Neuron (in vitro differentiated cells): Measurements from ENCODE around the gene CNOT11.
A peak's percentile ranks its signal among the peaks of the same experiment; 100 is the strongest.
"Not testable (repeated sequence)": the region's sequence is repeated elsewhere in the genome, so short reads cannot be mapped to it uniquely, and the experiment has no call there.

Source experiments
- H2AFZ ChIP-seq: one replicate; pipeline ENCODE4 v1.6.1; 2013; ENCODE audit warnings: low read depth, mild to moderate bottlenecking, inconsistent platforms, low read length, moderate library complexity
- H3K27me3 ChIP-seq: one replicate; pipeline ENCODE4 v1.6.1; 2013; ENCODE audit warnings: low read length; ENCODE audit not compliant: insufficient read depth
- H3K36me3 ChIP-seq: one replicate; pipeline ENCODE4 v1.6.1; 2013; ENCODE audit warnings: low read length; ENCODE audit not compliant: insufficient read depth
- H3K4me1 ChIP-seq: one replicate; pipeline ENCODE4 v1.6.1; 2013; ENCODE audit warnings: low read length; ENCODE audit not compliant: insufficient read depth
- H3K4me3 ChIP-seq: 2 replicates; pipeline ENCODE4 v1.5.1; 2013; ENCODE audit warnings: mild to moderate bottlenecking, low read length, moderate library complexity
- H3K9me3 ChIP-seq: one replicate; pipeline ENCODE4 v1.6.1; 2013; ENCODE audit warnings: low read length

CNOT11 gene

GRCh38 chr2:101252408-101253012 lies at the start of gene CNOT11:
Gene CNOT11, plus strand, starts transcription at chr2:101252886. Its CDS starts 79 bp downstream, at chr2:101252965.
- H3K27me3 ChIP-seq = no peaks in the 10 kb centered on the region
- H3K9me3 ChIP-seq = no peaks in the 10 kb centered on the region
- peaks cover 2% of the 10 kb centered on the region for H3K36me3 ChIP-seq
- H2AFZ ChIP-seq = peak within 1 kb of the TSS; percentile 86
- peaks cover 16% of the 10 kb centered on the region for H3K4me1 ChIP-seq
- peak within 1 kb of the TSS; percentile 89 for H3K4me3 ChIP-seq

DNA sequence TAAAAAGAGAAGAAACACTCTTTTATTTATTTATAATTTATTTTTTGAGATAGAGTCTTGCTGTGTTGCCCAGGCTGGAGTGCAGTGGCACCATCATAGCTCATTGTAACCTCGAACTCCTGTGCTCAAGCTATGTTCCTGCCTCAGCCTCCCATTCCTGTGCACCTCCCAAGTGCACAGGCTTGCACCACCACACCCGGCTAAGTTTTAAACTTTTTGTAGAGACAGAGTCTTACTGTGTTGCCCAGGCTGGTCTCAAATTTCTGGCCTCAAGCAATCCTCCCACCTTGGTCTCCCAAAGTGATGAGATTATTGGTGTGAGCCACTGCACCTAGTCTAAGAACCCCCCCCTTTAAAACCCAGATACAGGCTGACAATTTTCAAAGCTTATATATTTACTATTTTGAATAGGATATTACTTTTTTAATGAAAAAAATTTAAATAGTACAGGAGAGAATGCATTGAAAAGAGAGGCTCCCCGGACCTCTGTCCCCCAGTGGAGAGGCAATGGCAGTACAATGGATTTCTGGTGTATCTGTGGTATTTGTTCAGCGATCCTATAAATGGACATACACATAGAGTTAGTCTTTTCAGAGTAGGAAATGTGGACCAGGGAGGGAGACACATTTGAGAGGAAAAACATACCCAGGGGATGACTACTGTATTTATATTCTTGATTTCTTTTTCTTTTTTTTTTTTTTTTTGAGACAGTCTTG lies 48.1 kb upstream of the CNOT11 start:
- Histone ChIP-seq H3K4me1 (no peaks in the 10 kb centered on the region), H2AFZ (no peak overlapping the region), H3K4me3 (no peak overlapping the region)

DNA sequence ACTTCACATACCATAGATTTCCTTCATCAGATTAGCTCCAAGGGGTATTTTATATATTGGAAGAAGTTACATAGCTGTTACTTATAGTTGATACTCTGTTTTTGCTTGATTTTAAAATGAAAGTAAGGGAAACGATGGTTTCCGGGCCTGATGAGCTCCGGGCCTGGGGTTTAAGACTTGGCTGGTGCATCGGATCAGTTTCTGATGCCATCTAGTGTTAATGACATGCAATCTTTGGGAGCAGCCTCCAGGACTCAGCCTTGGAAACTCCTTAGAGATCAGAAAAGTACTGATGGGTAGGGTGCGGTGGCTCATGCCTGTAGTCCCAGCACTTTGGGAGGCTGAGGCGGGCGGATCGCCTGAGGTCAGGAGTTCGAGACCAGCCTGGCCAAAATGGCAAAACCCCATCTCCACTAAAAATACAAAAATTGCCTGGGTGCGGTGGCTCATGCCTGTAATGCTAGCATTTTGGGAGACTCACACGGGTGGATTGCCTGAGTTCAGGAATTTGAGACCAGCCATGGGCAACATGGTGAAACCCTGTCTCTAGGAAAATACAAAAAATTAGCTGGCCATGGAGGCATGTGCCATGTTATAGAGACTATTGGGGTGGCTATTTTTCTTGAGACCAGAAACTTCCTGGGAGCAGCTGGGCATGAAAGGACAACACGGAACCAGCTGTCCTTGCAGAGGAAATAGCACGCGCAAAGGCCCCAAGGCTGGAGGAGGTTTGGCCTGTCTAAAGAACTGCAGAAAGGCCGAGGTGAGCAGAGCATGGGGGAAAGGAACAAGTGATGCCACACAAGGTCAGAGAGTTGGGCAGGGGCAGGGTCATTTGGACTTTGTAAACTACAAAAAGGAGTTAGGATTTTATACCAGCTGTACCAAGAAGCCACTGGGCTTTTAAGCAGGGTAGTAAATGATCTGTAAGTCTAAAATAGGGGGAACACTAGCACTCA lies 46.9 kb upstream of the CNOT11 start:
- H3K4me1 ChIP-seq = no peaks in the 10 kb centered on the region
- no peaks in the 10 kb centered on the region for H3K9me3 ChIP-seq
- no peaks in the 10 kb centered on the region for H3K27me3 ChIP-seq
- H3K4me3 ChIP-seq = peak overlapping the region; percentile 34
- H3K36me3 ChIP-seq = no peaks in the 10 kb centered on the region
- peak overlapping the region; percentile 65 for H2AFZ ChIP-seq

More for the DNA sequence above, 48.1 kb upstream of the CNOT11 start:
- Histone ChIP-seq H3K9me3 (no peaks in the 10 kb centered on the region), H3K27me3 (no peaks in the 10 kb centered on the region), H3K36me3 (no peaks in the 10 kb centered on the region)

GRCh38 chr2:101208830-101209229 lies 43.9 kb upstream of the CNOT11 start:
- Histone ChIP-seq H3K4me1 (no peaks in the 10 kb centered on the region), H3K36me3 (no peaks in the 10 kb centered on the region), H3K9me3 (no peaks in the 10 kb centered on the region), H3K4me3 (no peak overlapping the region), H2AFZ (no peak overlapping the region), H3K27me3 (no peaks in the 10 kb centered on the region)

GRCh38 chr2:101219246-101219645 lies 33.4 kb upstream of the CNOT11 start:
- Histone ChIP-seq H3K4me3 (no peak overlapping the region), H2AFZ (no peak overlapping the region), H3K4me1 (no peaks in the 10 kb centered on the region), H3K9me3 (no peaks in the 10 kb centered on the region), H3K27me3 (no peaks in the 10 kb centered on the region), H3K36me3 (no peaks in the 10 kb centered on the region)

- not testable (repeated sequence) for H3K36me3 ChIP-seq, H3K27me3 ChIP-seq, H3K9me3 ChIP-seq, H3K4me3 ChIP-seq, H2AFZ ChIP-seq, H3K4me1 ChIP-seq
Observed at GRCh38 chr2:101220091-101220490, 32.6 kb upstream of the CNOT11 start.

DNA sequence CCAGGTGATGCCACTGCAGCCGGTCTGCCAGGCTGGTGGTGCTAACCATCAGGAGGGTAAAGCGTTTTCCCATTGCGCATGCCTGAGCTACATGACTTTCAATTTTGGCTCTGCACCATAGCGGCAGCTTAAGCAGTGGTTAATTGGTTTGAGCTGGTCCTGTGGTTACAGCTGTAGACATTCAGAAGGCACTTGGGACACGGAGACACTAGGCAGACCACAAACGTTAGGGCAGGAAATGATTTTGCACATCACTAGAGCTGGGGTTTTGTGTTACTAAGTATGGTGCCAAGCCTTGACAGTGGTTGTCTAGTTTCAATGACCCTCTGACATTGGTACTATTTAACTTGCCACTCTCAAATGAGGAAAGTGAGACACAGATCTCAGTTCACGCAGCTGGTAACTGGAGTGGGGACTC lies 28.9 kb upstream of the CNOT11 start:
- Histone ChIP-seq H3K9me3 (no peaks in the 10 kb centered on the region), H3K27me3 (no peaks in the 10 kb centered on the region), H3K4me1 (no peaks in the 10 kb centered on the region), H2AFZ (no peak overlapping the region), H3K36me3 (no peaks in the 10 kb centered on the region), H3K4me3 (no peak overlapping the region)

DNA sequence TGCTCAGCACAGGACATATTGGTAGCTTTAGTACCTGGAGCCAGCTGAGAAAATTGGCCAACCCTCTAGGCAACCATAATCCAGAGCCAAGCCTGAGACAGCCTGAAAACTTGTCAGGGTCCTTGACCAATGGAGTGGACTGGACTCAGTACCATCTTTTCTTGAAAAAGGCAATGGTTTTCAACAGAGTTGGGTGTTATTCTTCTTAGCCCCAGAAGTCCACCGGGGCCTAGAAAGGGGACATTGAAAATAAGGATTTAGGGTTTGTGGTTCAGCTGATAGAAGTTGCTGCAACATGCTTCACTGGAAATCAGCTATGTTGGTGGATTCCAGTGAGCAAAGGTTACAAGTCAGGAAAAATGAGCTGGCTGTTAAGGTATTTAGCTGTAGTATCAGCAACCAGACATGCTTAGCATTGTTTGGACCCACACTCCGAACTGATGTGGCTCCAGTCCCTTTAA lies 22.1 kb upstream of the CNOT11 start:
- H3K36me3 ChIP-seq = no peaks in the 10 kb centered on the region
- no peak overlapping the region for H3K4me3 ChIP-seq
- no peaks in the 10 kb centered on the region for H3K4me1 ChIP-seq
- no peaks in the 10 kb centered on the region for H3K27me3 ChIP-seq
- H2AFZ ChIP-seq = no peak overlapping the region
- no peaks in the 10 kb centered on the region for H3K9me3 ChIP-seq

DNA sequence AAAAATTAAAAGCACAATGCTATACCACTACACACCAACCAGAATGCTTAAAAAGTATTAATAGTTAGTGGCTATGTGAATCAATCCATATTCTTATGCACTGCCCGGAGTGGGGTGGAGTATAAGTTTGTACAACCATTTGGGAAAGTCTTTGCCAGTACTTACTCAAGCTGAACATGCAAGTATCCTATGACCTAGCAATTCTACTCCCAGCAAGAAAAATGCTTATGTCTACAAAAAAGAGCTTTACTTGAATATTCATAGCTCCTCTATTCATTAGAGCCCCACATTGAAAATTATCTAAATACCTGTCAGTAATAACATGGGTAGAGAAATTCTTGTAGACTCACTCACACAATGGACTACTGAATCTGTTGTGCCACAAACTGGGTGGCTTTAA lies 21.4 kb upstream of the CNOT11 start:
- H3K9me3 ChIP-seq = no peaks in the 10 kb centered on the region
- H3K27me3 ChIP-seq = no peaks in the 10 kb centered on the region
- H2AFZ ChIP-seq = no peak overlapping the region
- no peaks in the 10 kb centered on the region for H3K4me1 ChIP-seq
- no peaks in the 10 kb centered on the region for H3K36me3 ChIP-seq
- H3K4me3 ChIP-seq = no peak overlapping the region

DNA sequence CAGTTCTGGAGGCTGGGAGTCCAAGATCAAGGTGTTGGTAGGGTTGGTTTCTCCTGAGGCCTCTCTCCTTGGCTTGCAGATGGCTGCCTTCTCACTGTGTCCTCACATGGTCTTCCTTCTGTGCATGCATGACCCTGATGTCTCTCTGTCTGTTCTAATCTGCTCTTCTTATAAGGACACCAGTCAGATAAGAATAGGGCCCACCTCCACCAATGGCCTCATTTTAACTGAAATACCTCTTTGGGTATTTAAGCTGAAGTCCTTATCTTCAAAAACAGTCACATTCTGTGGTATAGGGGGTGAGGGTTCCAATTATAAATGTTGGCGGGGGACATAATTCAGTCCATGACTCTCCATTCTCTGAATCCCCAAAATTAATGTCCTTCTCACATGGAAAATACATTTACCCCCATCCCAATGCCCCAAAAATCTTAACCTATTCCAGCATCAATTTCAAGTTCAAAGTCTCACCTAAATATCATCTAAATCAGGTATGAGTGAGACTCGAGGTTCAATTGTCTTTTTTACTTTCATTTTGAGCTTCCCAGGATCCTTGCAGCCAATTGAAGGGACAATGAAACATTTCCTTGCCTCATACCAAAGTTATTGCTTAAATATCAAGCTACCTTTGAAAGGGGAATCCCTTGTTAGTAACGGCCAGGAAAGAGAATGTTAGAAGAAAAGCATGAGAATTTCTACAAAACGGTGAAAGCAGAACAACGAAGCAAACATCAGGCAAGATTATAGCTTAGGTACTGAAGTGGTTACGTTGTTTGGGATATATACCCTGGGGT lies 20.6 kb upstream of the CNOT11 start:
- no peaks in the 10 kb centered on the region for H3K27me3 ChIP-seq
- no peak overlapping the region for H3K4me3 ChIP-seq

GRCh38 chr2:101232770-101233169 lies 19.9 kb upstream of the CNOT11 start:
- Histone ChIP-seq H3K27me3 (no peaks in the 10 kb centered on the region), H2AFZ (no peak overlapping the region), H3K9me3 (no peaks in the 10 kb centered on the region), H3K4me1 (no peaks in the 10 kb centered on the region), H3K4me3 (no peak overlapping the region), H3K36me3 (no peaks in the 10 kb centered on the region)

More for the DNA sequence above, 20.6 kb upstream of the CNOT11 start:
- Histone ChIP-seq H3K9me3 (no peaks in the 10 kb centered on the region), H3K4me1 (no peaks in the 10 kb centered on the region), H2AFZ (no peak overlapping the region), H3K36me3 (no peaks in the 10 kb centered on the region)

DNA sequence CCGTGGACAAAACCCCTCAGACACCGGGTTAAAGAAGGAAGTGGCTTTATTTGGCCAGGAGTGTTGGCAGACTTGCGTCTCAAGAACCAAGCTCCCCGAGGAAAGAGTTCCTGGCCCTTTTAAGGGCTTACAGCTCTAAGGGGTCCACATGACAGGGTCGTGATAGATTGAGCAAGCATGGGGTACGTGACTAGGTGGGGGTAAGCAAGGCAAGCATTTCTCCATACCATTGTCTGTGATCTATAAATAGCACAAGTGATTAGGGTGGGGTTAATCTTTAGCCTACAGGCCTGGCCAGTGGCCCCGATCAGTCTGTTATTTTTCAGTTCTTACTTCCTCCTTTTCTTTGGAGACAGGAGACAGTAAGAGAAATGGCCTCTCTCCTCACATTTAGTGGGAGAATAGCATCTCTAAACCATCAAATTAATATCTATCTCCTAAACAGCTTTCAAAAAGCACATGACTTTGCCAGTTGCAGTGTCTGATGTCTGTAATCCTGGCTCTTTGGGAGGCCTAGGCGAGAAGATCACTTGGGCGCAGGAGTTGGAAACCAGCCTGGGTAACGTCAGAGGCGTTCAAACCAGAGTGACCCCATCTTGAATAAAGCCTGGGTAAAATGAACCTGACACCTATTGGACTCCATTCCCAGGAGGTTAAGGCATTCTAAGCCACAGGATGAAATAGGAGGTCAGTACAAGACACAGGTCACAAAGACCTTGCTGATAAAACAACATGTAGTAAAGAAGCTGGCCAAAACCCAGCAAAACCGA lies 18.3 kb upstream of the CNOT11 start:
- no peaks in the 10 kb centered on the region for H3K36me3 ChIP-seq
- no peaks in the 10 kb centered on the region for H3K27me3 ChIP-seq
- H2AFZ ChIP-seq = no peak overlapping the region
- H3K9me3 ChIP-seq = no peaks in the 10 kb centered on the region
- no peaks in the 10 kb centered on the region for H3K4me1 ChIP-seq
- H3K4me3 ChIP-seq = no peak overlapping the region
